Heart left ventricle (tissue), 16 donors: Measurements from ENCODE around the gene DCD. TPM values are rescaled to one million over a fixed set of nuclear protein-coding genes. Genes with fewer than 3 reads are reported as not detected.

ENCODE experiments used
- ATAC-seq, 4 donors: fragments of 200-7000 bp; cut with Tn5 transposase; one replicate each; pipeline ENCODE4 v1.9.1; 2020 to 2022; ENCODE audit warnings: moderate library complexity in 4 of 4, mild to moderate bottlenecking in 3 of 4, moderate number of reproducible peaks in 1 of 4
- DNase-seq, 5 donors: peaks; one replicate each; pipeline ENCODE4 v3.0.0-alpha.2; 2020
- H3K27ac ChIP-seq, 12 donors: fragments of 200-600 bp; sonication (generic) in 4 of 12; one replicate each; pipeline versions ENCODE4 v1.5.0 to v1.8.0; 2016 to 2022; ENCODE audit warnings: mild to moderate bottlenecking in 2 of 12
- H3K27me3 ChIP-seq, 9 donors: fragments of 200-600 bp; sonication (generic) in 2 of 9; one replicate each; pipeline versions ENCODE4 v1.5.1 to v1.8.0; 2016 to 2022; ENCODE audit warnings: mild to moderate bottlenecking in 3 of 9
- H3K36me3 ChIP-seq, 9 donors: fragments of 200-600 bp; sonication (generic) in 2 of 9; one replicate each; pipeline versions ENCODE4 v1.5.0 to v1.8.0; 2018 to 2022; ENCODE audit warnings: mild to moderate bottlenecking in 2 of 9
- H3K4me1 ChIP-seq, 12 donors: fragments of 200-600 bp; sonication (generic) in 4 of 12; one replicate each; pipeline versions ENCODE4 v1.5.0 to v1.8.0; 2016 to 2022; ENCODE audit warnings: mild to moderate bottlenecking in 3 of 12
- H3K4me3 ChIP-seq, 12 donors: fragments of 200-600 bp; sonication (generic) in 4 of 12; one replicate each; pipeline versions ENCODE4 v1.5.0 to v1.8.0; 2017 to 2022; ENCODE audit warnings: mild to moderate bottlenecking in 9 of 12, moderate library complexity in 4 of 12
- H3K9me3 ChIP-seq, 12 donors: fragments of 200-600 bp; sonication (generic) in 4 of 12; one replicate each; pipeline versions ENCODE4 v1.5.0 to v1.8.0; 2016 to 2022; ENCODE audit warnings: mild to moderate bottlenecking in 1 of 12
- POLR2A ChIP-seq, 2 donors: fragments of 450-650 bp; IDR thresholded peaks; one replicate each; pipeline ENCODE4 v1.6.1; 2017; ENCODE audit warnings: antibody characterized with exemption in 2 of 2, mild to moderate bottlenecking in 2 of 2, moderate library complexity in 2 of 2
- WGBS, 4 donors: extraction: QIAGEN DNeasy Blood & Tissue Kit in 2 of 4; methylation state at CpG; one replicate each; pipeline versions ENCODE4 v1.1.5 to v1.1.7; 2013 to 2018; 5-methylcytosine and 5-hydroxymethylcytosine counted together
- intact Hi-C, 10 donors: fragments of 100-400 bp; cut with DNase I; formaldehyde crosslinking; loops; one replicate each; pipeline versions ENCODE4 v1.11.1 to v1.14.2; 2022
- polyA plus RNA-seq, 2 donors: library from polyadenylated mRNA; stranded (reverse); fragments of 200-250 nt; gene quantifications; one replicate each; pipeline ENCODE4 v1.2.3, GENCODE V29; 2013
- total RNA-seq, 9 donors: library from RNA; depleted of rRNA in 2 of 9; stranded (reverse); fragments of >200 nt in 2 of 9; fragmentation: NEBNext Ultra II Directional in 3 of 9; extraction: Animal tissue kit (Norgen Biotek cat#: 25700) in 3 of 9; gene quantifications; one replicate each; pipeline versions ENCODE4 v1.1.0 to v1.2.4, GENCODE V29; 2016 to 2023
- TF ChIP-seq, protein P1 (sequence below), 12 donors: fragments of 200-600 bp; sonication (generic) in 4 of 12; IDR thresholded peaks; one replicate each; pipeline versions ENCODE4 v1.5.0 to v1.8.0; 2018 to 2022; ENCODE audit warnings: antibody characterized with exemption in 12 of 12, mild to moderate bottlenecking in 5 of 12
- donor health status: ischemic (EF 13 %, LVEDD 7.1; RV severe dilation, severe dysfunction).
- donor health status: healthy with polysubstance abuse.
- donor health status: DM: no; HTN: yes; CAD: no.
- donor health status: DM: no; HTN: no; CAD: no.
- donor health status: ischemic (EF 25% LVEDD 6.9; RV normal size, moderate dysfunction).
- donor health status: ischemic (EF 25% LVEDD 5.7; RV mildly dilated, moderate dysfunction).
- donor health status: healthy.
- donor health status: DM: yes; HTN: yes; CAD: no.
- donor health status: ischemic (EF 35%, LVEDD 5.7; RV mildly dilated, moderate dysfunction).
- donor health status: nonischemic (EF 11% LVEDD 7.7; RV severe dilation, severe dysfunction).
- donor health status: DM: yes; HTN: yes; CAD: no.
- donor health status: PGD.
- donor health status: ischemic (EF 29% LVEDD 5.4; RV normal size, mild dysfunction).
- donor health status: nonischemic (EF 23%, LVEDD 6.1; RV moderate dilation, normal function).

DCD gene
- total and polyA plus RNA-seq, 11 donors, result not detected

DNA sequence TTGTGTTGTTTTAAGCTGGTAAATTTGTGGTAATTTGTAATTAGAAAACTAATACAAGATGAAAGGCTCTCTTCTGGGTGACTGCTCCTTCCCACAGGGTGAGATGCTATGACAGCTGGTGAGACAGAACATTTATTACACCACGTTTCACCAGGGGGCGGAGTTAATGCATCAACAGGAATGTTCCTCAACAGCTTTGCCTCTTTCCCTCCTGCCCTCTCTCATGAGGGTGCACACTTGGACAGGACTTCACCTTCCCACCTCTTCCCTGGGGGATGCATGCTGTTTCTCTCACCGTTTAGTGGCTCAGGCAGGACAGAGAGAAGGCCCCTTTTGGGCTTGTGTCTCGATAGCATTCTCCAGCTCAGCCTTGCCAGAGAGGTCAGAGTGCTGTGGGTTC is 46.3 kb downstream of the DCD start:
- H3K4me3 ChIP-seq, result no peak overlapping the region
- no peaks in the 10 kb centered on the region for H3K36me3 ChIP-seq
- H3K4me1 ChIP-seq, result no peaks in the 10 kb centered on the region
- 55 to 61% (median 60%) methylated on average over 4 of the region's 4 CpGs for WGBS, 4 donors
- H3K9me3 ChIP-seq, result no peaks in the 10 kb centered on the region
- TF ChIP-seq, protein P1, sequence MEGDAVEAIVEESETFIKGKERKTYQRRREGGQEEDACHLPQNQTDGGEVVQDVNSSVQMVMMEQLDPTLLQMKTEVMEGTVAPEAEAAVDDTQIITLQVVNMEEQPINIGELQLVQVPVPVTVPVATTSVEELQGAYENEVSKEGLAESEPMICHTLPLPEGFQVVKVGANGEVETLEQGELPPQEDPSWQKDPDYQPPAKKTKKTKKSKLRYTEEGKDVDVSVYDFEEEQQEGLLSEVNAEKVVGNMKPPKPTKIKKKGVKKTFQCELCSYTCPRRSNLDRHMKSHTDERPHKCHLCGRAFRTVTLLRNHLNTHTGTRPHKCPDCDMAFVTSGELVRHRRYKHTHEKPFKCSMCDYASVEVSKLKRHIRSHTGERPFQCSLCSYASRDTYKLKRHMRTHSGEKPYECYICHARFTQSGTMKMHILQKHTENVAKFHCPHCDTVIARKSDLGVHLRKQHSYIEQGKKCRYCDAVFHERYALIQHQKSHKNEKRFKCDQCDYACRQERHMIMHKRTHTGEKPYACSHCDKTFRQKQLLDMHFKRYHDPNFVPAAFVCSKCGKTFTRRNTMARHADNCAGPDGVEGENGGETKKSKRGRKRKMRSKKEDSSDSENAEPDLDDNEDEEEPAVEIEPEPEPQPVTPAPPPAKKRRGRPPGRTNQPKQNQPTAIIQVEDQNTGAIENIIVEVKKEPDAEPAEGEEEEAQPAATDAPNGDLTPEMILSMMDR (IDR thresholded peaks at IDR 0.05), result no peak
- TF ChIP-seq POLR2A (IDR thresholded peaks at IDR 0.05), result no peak
- intact Hi-C loops, result loop anchor here in 4 of 10 donors (2.0 to 10.0 kb wide), 3 partner anchors 21 to 355 kb away; no protein-coding TSS in a partner anchor
- no peaks in the 10 kb centered on the region for H3K27me3 ChIP-seq
- H3K27ac ChIP-seq, result no peak overlapping the region
- DNase-seq, result no peak
- ATAC-seq, result no peak

DNA sequence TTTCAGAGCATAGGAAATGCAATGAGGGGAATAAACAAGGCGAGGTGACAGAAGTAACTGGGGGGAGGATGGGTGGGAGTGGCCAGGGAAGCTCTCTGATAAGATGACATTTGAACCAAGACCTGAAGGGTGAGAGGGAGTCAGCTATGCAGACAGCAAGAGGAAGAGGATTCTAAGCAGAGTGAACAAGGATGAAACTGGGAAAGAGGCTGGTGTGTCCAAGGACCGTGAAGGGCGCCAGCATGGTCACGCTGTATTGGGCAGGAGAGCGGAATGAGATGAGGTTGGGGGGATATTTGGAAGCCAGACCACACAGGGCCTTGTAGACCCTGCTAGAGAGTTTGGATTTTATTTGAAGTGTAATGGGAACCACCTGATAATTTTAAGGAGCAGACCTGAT is 49.2 kb downstream of the DCD start:
- DNase-seq (no peak), ATAC-seq (no peak)
- H3K9me3 ChIP-seq, result no peaks in the 10 kb centered on the region
- no peak for TF ChIP-seq POLR2A (IDR thresholded peaks at IDR 0.05)
- TF ChIP-seq, protein P1 (IDR thresholded peaks at IDR 0.05), result no peak
- intact Hi-C loops, result loop anchor here in 6 of 10 donors (5.0 to 10.0 kb wide), 2 partner anchors 356 to 358 kb away; no protein-coding TSS in a partner anchor
- no peaks in the 10 kb centered on the region for H3K4me1 ChIP-seq
- 82 to 88% (median 83%) methylated on average over 5 of the region's 5 CpGs for WGBS, 4 donors
- no peaks in the 10 kb centered on the region for H3K36me3 ChIP-seq
- no peak overlapping the region for H3K27ac ChIP-seq
- H3K27me3 ChIP-seq, result peaks cover 0 to 2% (median 0%) of the 10 kb centered on the region in 9 donors
- no peak overlapping the region for H3K4me3 ChIP-seq

DNA sequence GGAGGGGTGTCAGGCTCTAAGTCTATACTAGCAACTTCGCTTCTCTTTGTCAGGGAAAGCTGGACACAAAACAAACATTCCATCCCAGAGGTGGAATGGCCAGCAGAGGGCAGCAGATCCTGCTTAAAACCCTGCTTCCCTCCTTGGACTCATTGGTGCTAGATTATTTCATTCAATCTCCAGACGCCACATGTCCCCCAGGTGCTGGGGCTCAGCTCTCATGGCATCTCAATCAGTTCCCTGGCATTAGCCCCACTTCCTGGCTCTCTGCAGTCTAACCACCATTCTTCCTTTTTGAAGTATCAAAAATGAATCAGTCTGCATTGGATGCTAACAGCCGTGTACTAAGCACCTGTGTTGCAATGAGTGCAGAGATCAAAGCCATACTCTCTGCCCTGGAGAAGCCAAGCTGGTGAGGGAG is 51.6 kb downstream of the DCD start:
- no peaks in the 10 kb centered on the region for H3K36me3 ChIP-seq
- TF ChIP-seq, protein P1 (IDR thresholded peaks at IDR 0.05), result peak; percentile 66 to 89 (median 78)
- no peak for TF ChIP-seq POLR2A (IDR thresholded peaks at IDR 0.05)
- H3K9me3 ChIP-seq, result no peaks in the 10 kb centered on the region
- intact Hi-C loops, result loop anchor here in 6 of 10 donors (5.0 to 10.0 kb wide), 2 partner anchors 358 to 361 kb away; no protein-coding TSS in a partner anchor
- H3K4me1 ChIP-seq, result peaks cover 0 to 1% (median 0%) of the 10 kb centered on the region in 12 donors
- WGBS, 4 donors, result 24 to 29% (median 27%) methylated on average over 3 of the region's 3 CpGs
- ATAC-seq (peak in 3 of 4 donors; percentile 47 to 69 (median 53)), DNase-seq (peak in 3 of 5 donors; percentile 32 to 65 (median 42))
- H3K4me3 ChIP-seq, result no peak overlapping the region
- no peak overlapping the region for H3K27ac ChIP-seq
- peaks cover 0 to 3% (median 0%) of the 10 kb centered on the region in 9 donors for H3K27me3 ChIP-seq

DNA sequence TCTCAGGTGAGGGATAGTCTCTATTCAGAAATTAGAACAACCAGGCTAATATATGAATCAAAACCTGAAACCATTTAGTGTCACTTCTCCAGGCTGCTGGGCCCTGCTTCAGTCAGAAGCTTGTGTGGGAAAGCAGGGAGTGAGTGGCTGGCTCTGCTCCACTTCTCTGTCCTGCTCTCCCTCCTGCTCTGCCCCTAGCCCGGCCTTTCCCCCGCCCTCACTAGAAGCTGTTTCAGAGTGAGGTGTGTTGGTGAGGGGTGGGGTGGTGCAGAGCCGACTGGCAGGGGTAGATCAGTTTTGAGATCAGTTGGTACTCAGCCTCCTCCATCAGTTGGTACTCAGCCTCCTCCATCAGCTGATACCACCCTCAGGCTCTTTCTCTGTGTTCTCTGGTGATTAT is 52.7 kb downstream of the DCD start:
- 64 to 85% (median 74%) methylated on average over 3 of the region's 3 CpGs for WGBS, 4 donors
- no peak for DNase-seq

More for the DNA sequence above, 52.7 kb downstream of the DCD start:
- H3K36me3 ChIP-seq, result no peaks in the 10 kb centered on the region
- H3K4me3 ChIP-seq, result no peak overlapping the region
- TF ChIP-seq POLR2A (IDR thresholded peaks at IDR 0.05), result no peak
- TF ChIP-seq, protein P1 (IDR thresholded peaks at IDR 0.05), result no peak
- ATAC-seq, result no peak
- H3K27ac ChIP-seq, result no peak overlapping the region
- H3K9me3 ChIP-seq, result no peaks in the 10 kb centered on the region
- H3K4me1 ChIP-seq, result peaks cover 0 to 11% (median 2%) of the 10 kb centered on the region in 12 donors
- H3K27me3 ChIP-seq, result peaks cover 0 to 5% (median 0%) of the 10 kb centered on the region in 9 donors
- intact Hi-C loops, result loop anchor here in 6 of 10 donors (5.0 to 10.0 kb wide), 2 partner anchors 359 to 362 kb away; no protein-coding TSS in a partner anchor

Other genes starting within 250 kb of the DCD start
- gene ITGA5, start 229.1 kb downstream of the DCD start, total RNA-seq, result 100 to 1,000 TPM in 2 of 9 donors, 10 to 100 TPM in 7; 41.6 to 128 (median 55.0) TPM
- 100 to 1,000 TPM in 1 of 2 donors, 10 to 100 TPM in 1; 33.2 to 301 TPM for gene ITGA5, start 229.1 kb downstream of the DCD start, polyA plus RNA-seq
- 1 to 10 TPM in 1 of 9 donors, not detected in 8; 1.2 TPM for gene GTSF1, start 174.8 kb downstream of the DCD start, total RNA-seq
- under 1 TPM in 1 of 2 donors, not detected in 1; 0.39 TPM for gene GTSF1, start 174.8 kb downstream of the DCD start, polyA plus RNA-seq
- gene NCKAP1L, start 150.6 kb downstream of the DCD start, total RNA-seq, result 10 to 100 TPM in 2 of 9 donors, 1 to 10 TPM in 7; 2.4 to 66.3 (median 5.4) TPM
- 1 to 10 TPM in 1 of 2 donors, under 1 TPM in 1; 0.88 to 2.1 TPM for gene NCKAP1L, start 150.6 kb downstream of the DCD start, polyA plus RNA-seq
- 1 to 10 TPM; 1.4 to 8.8 (median 3.5) TPM for gene PDE1B, start 98.8 kb downstream of the DCD start, total RNA-seq
- gene PDE1B, start 98.8 kb downstream of the DCD start, polyA plus RNA-seq, result 1 to 10 TPM; 2.3 to 5.2 TPM
- gene PPP1R1A, start 59.7 kb downstream of the DCD start, total RNA-seq, result 100 to 1,000 TPM in 2 of 9 donors, 10 to 100 TPM in 7; 46.7 to 162 (median 60.9) TPM
- gene PPP1R1A, start 59.7 kb downstream of the DCD start, polyA plus RNA-seq, result 100 to 1,000 TPM in 1 of 2 donors, 10 to 100 TPM in 1; 25.5 to 181 TPM
- gene LACRT, start 13.5 kb downstream of the DCD start, total RNA-seq, result not detected
- gene LACRT, start 13.5 kb downstream of the DCD start, polyA plus RNA-seq, result not detected
- not detected for gene MUCL1, start 206.2 kb upstream of the DCD start, total RNA-seq
- not detected for gene MUCL1, start 206.2 kb upstream of the DCD start, polyA plus RNA-seq